Fibroblast of the aortic adventitia (primary cell): ENCODE data around the gene DPP6. TPM values are rescaled to one million over a fixed set of nuclear protein-coding genes. Genes with fewer than 3 reads are reported as not detected.

Source experiments
- DNase-seq: peaks from one replicate; pipeline ENCODE4 v3.0.0-alpha.2; 2010; ENCODE audit warnings: low read depth
- H3K4me3 ChIP-seq: 2 replicates; pipeline ENCODE4 v1.5.1; 2011; ENCODE audit warnings: low read depth, mild to moderate bottlenecking, control low read depth, low read length, moderate library complexity
- CTCF ChIP-seq: IDR thresholded peaks from 2 replicates; pipeline ENCODE4 v1.5.1; 2011; ENCODE audit warnings: mild to moderate bottlenecking, low read length, control low read depth, inconsistent platforms; ENCODE audit not compliant: insufficient read depth
- total RNA-seq: library from RNA; depleted of rRNA; stranded (reverse); fragments of >200 nt; gene quantifications from 2 replicates; pipeline ENCODE4 v1.2.3, GENCODE V29; 2012; ENCODE audit warnings: low replicate concordance

Gene DPP6
- total RNA-seq, 1 donor, result not detected

- TF ChIP-seq CTCF, result no peak
- H3K4me3 ChIP-seq, result no peak overlapping the region
- DNase-seq, result no peak
Observed at GRCh38 chr7:154911411-154911810, 859.2 kb downstream of the DPP6 start.

GRCh38 chr7:154911862-154912455 is 859.8 kb downstream of the DPP6 start:
- no peak for TF ChIP-seq CTCF
- H3K4me3 ChIP-seq, result no peak overlapping the region
- DNase-seq, result no peak

- no peak for TF ChIP-seq CTCF
- no peak for DNase-seq
- H3K4me3 ChIP-seq, result no peak overlapping the region
Observed at GRCh38 chr7:154912871-154913637, 860.9 kb downstream of the DPP6 start.

GRCh38 chr7:154913638-154914307 is 861.6 kb downstream of the DPP6 start:
- peak; percentile 94 for TF ChIP-seq CTCF
- H3K4me3 ChIP-seq, result peak overlapping the region; percentile 41
- DNase-seq, result peak; percentile 69

DNA sequence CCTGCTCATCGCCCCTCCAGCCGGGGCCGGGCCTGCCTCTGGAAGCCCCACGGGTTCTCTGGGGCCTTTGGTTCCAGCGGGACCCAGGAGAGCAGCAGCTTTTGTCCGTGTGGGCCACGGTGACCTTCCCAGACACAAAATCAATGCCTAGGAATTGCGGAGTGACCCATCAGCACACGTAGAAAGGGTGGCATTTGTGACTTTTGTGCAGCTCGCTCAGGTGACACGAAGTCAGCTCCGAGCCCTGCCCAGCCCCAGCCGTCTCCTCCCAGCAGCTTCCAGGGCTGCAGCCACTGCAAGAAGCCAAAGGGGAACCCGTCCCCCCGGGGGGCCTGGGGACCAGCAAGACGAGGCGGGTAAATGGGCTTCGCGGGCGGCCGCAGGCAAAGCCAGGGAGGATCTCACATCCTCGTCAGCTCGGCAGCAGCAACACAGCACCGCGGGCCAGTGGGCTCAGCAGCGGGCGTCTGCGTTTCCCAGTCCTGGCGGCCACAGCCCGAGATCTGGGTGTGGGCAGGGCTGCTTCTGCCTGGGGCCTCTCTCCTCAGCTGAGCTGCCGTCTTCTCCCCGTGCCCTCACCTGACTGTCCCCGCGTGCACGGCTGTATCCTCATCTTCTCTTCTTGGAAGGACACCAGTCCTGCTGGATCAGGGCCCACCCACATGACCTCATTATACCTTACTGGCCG is 862.3 kb downstream of the DPP6 start:
- no peak for DNase-seq
- no peak for TF ChIP-seq CTCF
- no peak overlapping the region for H3K4me3 ChIP-seq

DNA sequence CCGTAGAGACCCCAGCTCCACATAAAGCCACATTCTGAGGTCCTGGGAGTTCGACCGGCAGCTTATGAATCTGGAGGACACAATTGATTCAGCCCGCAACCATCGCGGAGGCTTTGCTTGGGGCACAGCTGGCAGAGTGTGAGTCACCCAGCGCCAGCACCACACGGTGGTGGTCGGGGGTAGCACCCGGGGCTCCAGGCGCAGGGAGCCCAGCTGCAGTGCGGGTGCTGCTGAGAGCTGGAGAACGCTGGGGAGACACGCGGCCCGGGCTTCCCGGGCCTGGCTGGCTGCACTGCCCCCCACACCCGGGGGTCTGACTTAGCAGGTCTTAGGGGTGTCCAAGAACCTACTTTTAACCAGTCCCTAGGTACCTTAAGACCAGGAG is 862.8 kb downstream of the DPP6 start:
- H3K4me3 ChIP-seq, result no peak overlapping the region
- no peak for DNase-seq
- TF ChIP-seq CTCF, result no peak
